GM18526 (cell line): ENCODE data around the gene CTLA4.

Experiments used
- POLR2A ChIP-seq: IDR thresholded peaks from 3 replicates; pipeline ENCODE4 v1.6.1; 2011; ENCODE audit not compliant: insufficient read length; ENCODE audit errors: extremely low read depth

CTLA4 gene

DNA sequence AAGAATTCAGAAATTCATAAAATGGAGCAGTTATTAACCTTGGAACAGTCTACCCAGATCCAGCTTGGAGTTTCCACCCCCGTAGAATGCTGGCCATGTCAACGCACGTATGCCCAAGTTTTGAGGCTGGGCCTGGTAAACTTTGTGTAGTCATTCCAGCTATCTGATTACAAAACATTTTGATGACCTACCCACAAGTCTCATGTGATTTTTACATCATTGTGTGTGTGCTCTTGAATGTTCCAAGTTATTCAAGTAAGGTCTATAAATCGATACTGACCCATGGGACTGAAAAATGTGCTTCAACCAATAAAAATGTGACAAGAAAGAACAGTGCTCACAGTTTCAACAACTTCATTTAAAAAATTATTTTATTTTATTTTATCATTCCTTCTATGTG is 36.5 kb downstream of the CTLA4 start:
- no peak for TF ChIP-seq POLR2A

DNA sequence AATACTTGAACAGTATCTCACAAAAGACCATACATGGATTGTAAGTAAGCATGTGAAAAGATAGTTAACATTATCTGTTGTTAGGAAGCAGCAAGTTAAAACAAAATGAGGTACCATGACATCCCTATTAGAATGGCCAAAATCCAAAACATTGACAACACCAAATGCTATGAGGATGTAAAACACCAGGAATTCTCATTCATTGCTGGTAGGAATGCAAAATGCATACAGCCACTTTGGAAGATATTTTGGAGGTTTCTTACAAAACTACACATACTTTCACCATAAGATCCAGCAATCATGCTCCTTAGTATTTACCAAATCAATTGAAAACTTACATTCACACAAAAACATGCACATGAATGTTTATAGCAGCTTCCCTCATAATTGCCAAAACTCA is 38.1 kb downstream of the CTLA4 start:
- TF ChIP-seq POLR2A: no peak

DNA sequence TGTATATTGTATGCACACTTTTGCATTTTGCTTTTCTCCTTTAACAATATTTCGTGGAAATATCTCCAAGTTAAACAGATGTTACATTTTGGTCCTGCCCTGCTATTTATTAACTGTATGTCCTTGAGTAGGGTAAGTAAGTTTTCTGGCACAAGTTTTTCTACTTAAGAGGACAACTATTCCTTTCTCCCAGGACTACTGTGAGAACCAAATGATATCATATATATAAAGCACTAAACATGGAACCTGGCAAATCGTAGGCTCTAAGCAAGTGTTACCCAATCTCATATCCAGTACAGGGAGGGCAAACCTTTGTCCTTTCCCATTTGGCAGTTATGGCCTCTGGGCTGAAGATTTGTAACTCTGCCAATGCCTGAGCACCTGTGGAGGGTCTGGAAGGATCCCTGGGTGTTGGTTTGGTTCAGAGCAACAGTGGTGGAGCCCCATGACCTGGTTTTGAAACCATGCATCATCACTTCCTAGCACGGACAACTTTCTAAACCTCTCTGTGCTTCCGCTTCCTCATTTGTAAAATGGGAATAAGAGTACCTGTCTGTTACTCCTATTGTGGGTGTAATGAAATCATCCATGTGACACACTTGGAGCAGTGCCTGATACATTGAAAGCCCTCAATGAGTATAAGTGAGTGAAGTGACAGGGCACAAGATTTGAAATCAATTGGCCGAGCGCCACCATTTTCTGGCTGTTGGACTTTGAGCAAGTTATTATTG is 40.7 kb downstream of the CTLA4 start:
- TF ChIP-seq POLR2A: no peak

DNA sequence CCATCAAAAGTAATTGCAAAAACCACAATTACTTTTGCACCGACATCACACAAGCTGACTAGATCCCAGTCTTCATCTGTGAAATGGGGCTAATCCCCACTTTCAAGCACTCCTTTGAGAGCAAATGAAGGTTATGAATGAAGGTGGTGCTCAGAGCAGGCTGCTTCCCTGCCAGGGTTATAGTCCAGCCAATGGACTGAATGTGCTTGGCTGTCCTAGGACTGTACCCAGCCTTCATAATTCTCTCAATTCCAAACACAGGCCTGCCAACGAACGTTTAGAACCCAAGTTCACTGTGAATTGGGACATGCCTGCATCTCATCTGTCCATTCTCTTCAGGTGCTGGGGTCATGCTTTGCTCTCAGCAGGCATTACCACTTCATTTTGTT is 41.2 kb downstream of the CTLA4 start:
- no peak for TF ChIP-seq POLR2A

DNA sequence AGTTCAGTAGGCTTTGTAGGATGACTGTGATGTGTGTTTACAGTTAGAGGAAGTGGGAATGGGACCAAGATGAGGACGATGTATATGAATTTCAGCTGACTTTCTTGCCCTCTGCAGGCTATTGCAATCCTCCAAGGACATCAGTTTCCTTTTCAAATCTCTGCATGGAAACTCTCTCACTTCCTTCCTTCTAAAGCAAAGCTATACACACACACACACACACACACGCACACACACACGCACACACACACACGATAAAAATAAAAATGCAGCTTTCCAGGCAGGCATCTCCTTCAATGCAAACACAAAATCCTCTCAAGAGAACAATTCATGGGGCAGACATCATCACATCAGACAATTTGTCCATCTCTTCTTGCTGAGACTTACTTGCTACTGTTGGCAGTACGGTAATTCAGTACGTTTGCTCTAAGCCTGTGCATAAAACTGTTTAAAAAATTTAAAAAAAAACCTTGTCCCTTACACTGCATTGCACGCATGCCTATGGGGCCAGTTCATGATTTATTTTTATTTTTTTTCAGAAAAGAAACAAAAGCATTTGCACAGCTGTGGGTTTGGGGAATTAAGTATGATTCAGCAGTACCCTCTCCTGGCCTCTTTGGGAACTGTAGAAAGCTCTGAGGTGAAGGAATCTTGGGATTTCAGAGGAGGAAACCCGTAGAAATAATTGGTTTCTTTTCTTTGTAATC is 41.8 kb downstream of the CTLA4 start:
- no peak for TF ChIP-seq POLR2A

DNA sequence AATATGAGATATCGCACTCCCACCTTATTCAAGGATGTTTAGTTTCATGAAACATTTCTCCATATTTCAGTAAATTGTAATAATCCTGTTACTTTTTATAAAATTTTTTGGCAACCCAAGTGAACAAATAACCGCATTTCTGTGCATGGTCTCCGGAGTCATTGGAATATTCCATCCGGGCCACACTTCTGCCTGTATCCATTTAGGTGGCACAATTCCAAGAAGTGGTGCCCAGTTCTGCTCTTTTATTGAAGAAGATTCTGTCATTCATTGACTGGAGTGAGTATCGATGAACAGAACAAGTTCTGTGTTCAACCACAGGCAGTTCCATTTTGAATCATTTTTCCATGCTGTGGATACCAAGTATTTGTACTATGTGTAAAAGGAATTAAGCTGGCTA is 42.4 kb downstream of the CTLA4 start:
- TF ChIP-seq POLR2A: no peak

DNA sequence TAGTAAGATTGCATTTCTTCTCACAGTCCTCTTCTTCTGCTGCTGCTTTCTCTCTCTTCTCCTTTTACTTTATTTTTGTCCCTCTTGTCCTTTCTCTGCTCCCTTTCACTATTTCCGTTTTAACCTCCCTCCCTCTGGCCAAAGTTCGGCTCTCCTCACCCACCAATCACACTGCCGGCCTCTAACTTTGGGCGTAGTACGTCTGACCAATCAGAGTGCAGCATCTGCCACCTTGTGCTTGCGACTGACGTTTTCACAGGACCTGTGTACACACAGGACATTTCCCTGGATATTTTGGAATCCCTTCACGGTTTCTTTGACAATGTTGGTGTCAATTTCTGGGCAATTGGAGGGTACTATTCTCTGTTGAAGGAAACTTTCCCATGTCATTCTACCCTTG is 46.4 kb downstream of the CTLA4 start:
- no peak for TF ChIP-seq POLR2A

DNA sequence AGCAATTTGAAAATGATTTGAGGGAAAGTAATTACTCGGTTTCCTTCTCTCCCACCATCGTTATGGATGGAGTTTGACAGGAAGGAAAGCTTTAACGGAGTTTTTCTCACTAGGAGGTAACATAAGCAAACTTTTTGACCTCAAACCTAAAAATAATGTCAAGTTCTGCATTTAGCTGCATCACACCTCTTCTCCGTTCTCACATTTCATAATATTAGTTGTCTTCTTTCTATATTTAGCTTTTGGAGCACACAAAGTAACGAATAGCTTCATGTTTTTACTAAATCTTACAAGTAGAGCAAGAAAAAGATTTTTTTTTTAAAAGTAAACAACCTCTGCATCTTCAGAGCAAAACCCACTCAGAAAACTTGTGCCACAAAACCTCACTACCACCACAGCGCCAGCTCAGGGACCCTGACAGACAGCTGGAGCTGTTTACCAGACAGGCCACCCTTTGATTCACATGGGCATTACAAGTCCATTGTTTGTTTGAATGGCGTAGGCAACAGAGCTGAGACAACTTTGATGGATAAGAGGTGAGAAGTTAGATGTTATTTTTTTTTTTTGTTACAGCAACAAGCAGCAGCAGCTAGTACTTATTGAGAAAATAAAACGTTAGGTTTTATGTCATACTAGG is 47.1 kb downstream of the CTLA4 start:
- TF ChIP-seq POLR2A: no peak

DNA sequence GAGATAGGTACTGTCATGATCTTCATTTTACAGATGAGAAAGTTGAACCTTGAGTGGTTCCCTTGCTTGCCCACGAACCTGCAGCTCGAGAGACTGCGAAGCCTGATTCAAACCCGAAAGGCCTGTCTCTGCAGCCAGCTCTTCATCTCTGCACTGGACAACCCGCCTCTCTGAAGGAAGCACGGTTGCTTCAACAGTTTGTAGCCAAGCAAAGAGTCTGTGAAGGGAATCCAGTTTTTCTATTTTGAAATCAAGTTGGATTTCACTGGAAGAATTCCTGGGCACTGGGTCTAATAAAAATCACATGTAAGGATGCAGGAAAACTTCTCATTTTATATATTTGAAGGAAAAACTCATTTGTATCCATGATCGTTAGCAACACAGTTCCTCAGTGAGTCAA is 47.7 kb downstream of the CTLA4 start:
- no peak for TF ChIP-seq POLR2A

DNA sequence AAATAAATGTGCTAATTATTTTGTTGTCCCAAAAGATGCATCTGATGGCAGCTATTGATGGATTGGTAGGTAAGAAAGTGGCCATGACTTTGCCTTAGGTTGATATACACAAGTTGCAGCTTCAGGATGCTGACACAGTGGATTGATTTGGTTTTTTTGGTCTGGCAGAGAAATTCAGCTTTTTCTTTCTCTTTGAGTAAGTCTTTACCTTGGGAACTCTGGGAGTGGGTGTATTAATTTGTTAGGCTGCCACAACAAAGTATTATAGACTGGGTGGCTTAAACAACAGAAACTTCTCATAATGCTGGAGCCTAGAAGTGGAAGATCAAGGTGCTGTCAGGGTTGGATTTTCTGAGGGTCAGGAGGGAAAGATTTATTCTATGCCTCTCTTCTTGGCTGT is 49.2 kb downstream of the CTLA4 start:
- no peak for TF ChIP-seq POLR2A

DNA sequence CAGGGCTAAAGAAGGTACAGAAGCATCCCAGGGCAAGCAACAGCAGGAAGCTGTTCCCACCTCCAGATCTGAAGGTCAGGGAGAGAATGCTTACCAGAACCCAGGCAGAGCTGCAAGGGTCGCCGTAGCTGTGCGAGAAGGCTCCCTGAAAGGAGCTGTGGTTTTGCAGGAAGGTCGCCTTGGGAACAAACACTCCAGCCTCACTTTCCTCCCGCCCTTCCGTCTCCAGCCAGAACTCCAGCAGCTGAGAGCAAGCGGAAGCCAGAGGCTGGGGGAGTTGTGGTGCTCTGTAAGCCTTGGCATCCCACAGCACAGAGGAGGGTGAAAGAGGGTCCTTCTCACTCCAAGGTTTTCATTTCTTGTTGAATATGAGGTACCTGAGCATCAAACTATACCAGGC is 50.7 kb downstream of the CTLA4 start:
- TF ChIP-seq POLR2A: no peak

DNA sequence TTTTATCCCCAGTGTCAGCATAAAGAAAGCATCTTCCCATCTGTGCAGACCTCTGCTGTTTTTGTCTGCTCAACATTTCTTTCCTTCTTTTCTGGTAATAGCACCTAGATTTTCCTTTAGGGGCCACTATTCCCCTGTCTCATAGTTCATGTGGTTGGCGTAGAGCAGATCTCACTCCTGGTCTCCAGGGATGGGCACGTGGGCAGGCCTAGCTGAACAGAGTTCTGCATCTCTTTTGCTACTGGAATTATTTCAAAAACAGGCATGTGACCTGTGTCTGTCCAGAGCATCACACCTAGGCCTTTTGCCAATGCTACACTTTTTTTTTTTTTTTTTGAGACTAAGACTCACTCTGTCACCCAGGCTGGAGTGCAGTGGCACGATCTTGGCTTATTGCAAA is 51.3 kb downstream of the CTLA4 start:
- TF ChIP-seq POLR2A: no peak
